HG03442 (cell line): ENCODE measurements around the gene CHD6.

Experiments
- ATAC-seq: cut with Tn5 transposase; IDR thresholded peaks from one replicate; pipeline ENCODE4 v1.9.1; 2021; ENCODE audit warnings: mild to moderate bottlenecking, moderate library complexity; ENCODE audit not compliant: unreplicated experiment

CHD6 gene

DNA sequence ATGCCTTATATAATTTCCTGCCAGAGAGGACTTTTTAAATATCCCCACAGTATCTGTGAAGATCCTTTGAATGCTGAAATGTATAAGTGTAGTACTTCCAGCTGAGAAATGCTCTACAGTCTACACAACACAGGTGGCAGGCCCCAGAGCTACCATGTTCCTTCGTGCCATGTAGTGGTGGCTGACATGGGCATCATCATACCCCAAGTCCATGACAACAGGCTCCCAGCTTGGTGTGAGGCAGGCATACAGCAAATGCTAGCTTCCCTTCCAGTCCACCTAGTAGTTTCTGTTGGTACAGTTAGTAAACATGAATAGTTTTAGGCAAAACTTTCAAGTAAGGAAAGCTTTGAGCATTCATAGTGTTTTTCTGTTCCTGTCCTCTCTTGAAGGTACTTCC, 190.3 kb downstream of the CHD6 start:
- no peak for ATAC-seq

GRCh38 chr20:41426976-41427375, 191.2 kb downstream of the CHD6 start:
- ATAC-seq: no peak

- no peak for ATAC-seq
Measured at GRCh38 chr20:41426086-41426830, 191.9 kb downstream of the CHD6 start.

- ATAC-seq: no peak
Measured at GRCh38 chr20:41425180-41425884, 192.8 kb downstream of the CHD6 start.

- no peak for ATAC-seq
Measured at GRCh38 chr20:41424546-41424945, 193.6 kb downstream of the CHD6 start.

- no peak for ATAC-seq
Measured at GRCh38 chr20:41424011-41424410, 194.2 kb downstream of the CHD6 start.

- no peak for ATAC-seq
Measured at GRCh38 chr20:41422953-41423352, 195.2 kb downstream of the CHD6 start.

- no peak for ATAC-seq
Measured at GRCh38 chr20:41418739-41419293, 199.4 kb downstream of the CHD6 start.

GRCh38 chr20:41418031-41418430, 200.1 kb downstream of the CHD6 start:
- ATAC-seq: no peak

DNA sequence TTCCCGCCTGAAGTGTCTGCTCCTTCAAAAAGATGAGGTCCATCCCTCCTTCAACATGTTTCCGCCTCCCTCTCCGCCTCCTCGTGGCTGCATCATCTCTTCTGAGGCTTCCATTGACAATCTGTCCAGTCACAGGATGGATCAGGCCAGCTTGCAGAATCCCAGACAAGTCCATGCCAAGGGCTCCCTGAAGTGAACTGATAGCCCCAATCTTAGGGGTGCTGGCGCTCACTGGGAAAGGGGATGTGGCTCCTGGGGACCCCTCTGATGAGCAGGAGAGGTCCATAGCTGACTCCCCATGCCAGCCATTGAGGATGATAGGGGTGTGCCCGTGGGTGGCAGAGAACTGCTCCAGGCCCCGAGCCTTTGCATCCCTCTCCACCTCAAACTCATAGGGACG, 203.0 kb downstream of the CHD6 start:
- ATAC-seq: no peak

- ATAC-seq: no peak
Measured at GRCh38 chr20:41413169-41413568, 205.0 kb downstream of the CHD6 start.

GRCh38 chr20:41412324-41413120, 205.7 kb downstream of the CHD6 start:
- ATAC-seq: no peak

DNA sequence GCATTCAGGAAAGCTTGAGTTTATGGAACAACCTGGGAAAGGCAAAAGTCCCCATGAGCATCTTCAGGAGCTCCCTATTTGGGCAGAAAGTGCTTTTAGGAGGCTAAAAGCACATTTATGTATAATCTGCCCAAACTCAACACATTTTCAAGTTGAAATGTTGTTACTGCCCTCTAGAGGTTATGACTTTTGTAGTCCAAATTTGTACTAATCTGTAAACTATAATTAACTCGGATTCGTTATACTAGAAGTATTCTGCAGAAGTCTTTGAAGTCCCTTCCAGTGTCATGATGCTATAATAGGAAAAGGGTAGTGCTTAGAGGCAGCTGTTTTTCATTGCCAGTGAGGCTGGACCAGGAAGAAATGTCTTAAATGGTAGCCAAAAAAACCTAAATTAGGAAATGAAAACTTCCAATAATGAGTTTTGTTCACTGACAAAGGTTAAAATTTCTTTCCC, 206.8 kb downstream of the CHD6 start:
- no peak for ATAC-seq

GRCh38 chr20:41408986-41409385, 209.2 kb downstream of the CHD6 start:
- ATAC-seq: no peak

GRCh38 chr20:41408156-41408794, 209.9 kb downstream of the CHD6 start:
- ATAC-seq: peak; percentile 67

DNA sequence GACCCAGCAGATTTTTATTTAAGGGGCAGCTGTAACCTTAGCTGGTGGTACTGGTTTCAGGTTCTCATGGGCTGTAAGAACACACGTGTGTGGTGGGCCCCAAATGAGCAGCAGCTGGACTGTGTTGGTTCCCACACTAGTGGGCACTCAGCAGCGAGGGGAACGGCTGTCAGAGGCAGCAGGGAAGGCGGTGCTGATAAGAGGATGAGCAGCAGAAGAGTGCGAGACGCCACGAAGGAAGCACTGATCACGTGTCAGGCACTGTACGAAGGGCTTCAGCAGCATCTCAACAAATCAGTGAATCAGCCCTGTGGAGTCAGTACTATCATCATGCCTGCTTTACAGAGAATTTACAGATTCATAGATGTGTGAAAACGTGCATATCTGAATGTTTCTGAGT, 210.6 kb downstream of the CHD6 start:
- ATAC-seq: no peak

GRCh38 chr20:41406896-41407444, 211.2 kb downstream of the CHD6 start:
- ATAC-seq: no peak

GRCh38 chr20:41406353-41406752, 211.8 kb downstream of the CHD6 start:
- ATAC-seq: no peak

- ATAC-seq: no peak
Measured at GRCh38 chr20:41405436-41405835, 212.7 kb downstream of the CHD6 start.

- no peak for ATAC-seq
Measured at GRCh38 chr20:41403604-41404003, 214.6 kb downstream of the CHD6 start.
